CD4-positive, alpha-beta T cell (primary cell): ENCODE results near the gene ABCB11. TPM values are rescaled to one million over a fixed set of nuclear protein-coding genes. Genes with fewer than 3 reads are reported as not detected.
A peak's percentile ranks its signal among the peaks of the same experiment; 100 is the strongest.

Source experiments
- ATAC-seq: fragments of 200-7000 bp; cut with Tn5 transposase; one replicate; pipeline ENCODE4 v1.10.0; 2022; ENCODE audit warnings: mild to moderate bottlenecking; ENCODE audit not compliant: poor library complexity
- CTCF ChIA-PET: fragments of 350-600 bp; sonication (Branson Sonifier 250); formaldehyde crosslinking; loops from one replicate; lab custom pipeline; 2021; ENCODE audit warnings: antibody characterized with exemption, inconsistent platforms; lab: Charles Lee
- POLR2A ChIA-PET: fragments of 350-600 bp; sonication (Branson Sonifier 250); formaldehyde crosslinking; loops from one replicate; lab custom pipeline; 2021; ENCODE audit warnings: antibody characterized with exemption, inconsistent platforms; lab: Charles Lee
- DNase-seq, 14 experiments: peaks; one replicate each; pipeline ENCODE4 v3.0.0-alpha.2; 2013 to 2020; ENCODE audit warnings: mixed read lengths in 2 of 14
- H3K27ac ChIP-seq, 2 donors: one replicate each; pipeline versions ENCODE4 v1.5.1 to v1.7.0; 2013; ENCODE audit warnings: low read length in 2 of 2, low read depth in 1 of 2, mild to moderate bottlenecking in 1 of 2
- H3K27me3 ChIP-seq, 2 experiments: 1 replicate in 1 of 2; 2 replicates in 1 of 2; pipeline versions ENCODE4 v1.6.1 to v1.7.0; 2013; ENCODE audit warnings: low read length in 2 of 2, control low read depth in 1 of 2, mild to moderate bottlenecking in 1 of 2, moderate library complexity in 1 of 2; ENCODE audit not compliant: insufficient read depth in 2 of 2, control insufficient read depth in 1 of 2
- H3K36me3 ChIP-seq: one replicate; pipeline ENCODE4 v1.6.1; 2013; ENCODE audit warnings: low read length, control low read depth; ENCODE audit not compliant: insufficient read depth
- H3K4me1 ChIP-seq: one replicate; pipeline ENCODE4 v1.6.1; 2013; ENCODE audit warnings: low read length, control low read depth; ENCODE audit not compliant: insufficient read depth
- H3K4me3 ChIP-seq: one replicate; pipeline ENCODE4 v1.5.1; 2013; ENCODE audit warnings: mild to moderate bottlenecking, low read length, moderate library complexity
- H3K9me3 ChIP-seq, 2 experiments: 1 replicate in 1 of 2; 2 replicates in 1 of 2; pipeline versions ENCODE4 v1.6.1 to v1.7.0; 2013; ENCODE audit warnings: low read length in 2 of 2, mild to moderate bottlenecking in 2 of 2, control low read depth in 1 of 2, moderate library complexity in 1 of 2; ENCODE audit not compliant: control insufficient read depth in 1 of 2, insufficient read depth in 1 of 2
- H3K27ac Mint-ChIP-seq: one replicate; pipeline ENCODE4 v1.8.0; 2020; ENCODE audit warnings: mixed read lengths
- H3K27me3 Mint-ChIP-seq: one replicate; pipeline ENCODE4 v1.8.0; 2021; ENCODE audit warnings: mixed read lengths
- H3K36me3 Mint-ChIP-seq: one replicate; pipeline ENCODE4 v1.8.0; 2021; ENCODE audit warnings: low read depth, mixed read lengths
- H3K4me1 Mint-ChIP-seq: one replicate; pipeline ENCODE4 v1.8.0; 2021; ENCODE audit warnings: low read depth, mixed read lengths
- H3K4me3 Mint-ChIP-seq: one replicate; pipeline ENCODE4 v1.8.0; 2020; ENCODE audit warnings: mild to moderate bottlenecking, mixed read lengths
- H3K9me3 Mint-ChIP-seq: one replicate; pipeline ENCODE4 v1.8.0; 2020; ENCODE audit warnings: mixed read lengths
- intact Hi-C, 2 experiments: fragments of 100-400 bp; cut with DNase I in 1 of 2; cut with micrococcal nuclease in 1 of 2; formaldehyde crosslinking; loops; one replicate each; pipeline versions ENCODE4 v1.15.1 to v1.9.0; 2023 to 2025; cut with DNase I, micrococcal nuclease
- polyA plus RNA-seq, 2 donors: library from polyadenylated mRNA; unstranded; fragments of 120-200 nt; gene quantifications; one replicate each; pipeline ENCODE4 v1.2.1, GENCODE V29; 2013
- total RNA-seq, 174 experiments: library from RNA in 2 of 174; stranded (reverse) in 2 of 174; gene quantifications; one replicate each; pipeline ENCODE4 v1.2.3 and lab custom pipeline; 2021 to 2026
- TF ChIP-seq, protein P1 (sequence below): fragments of 200-600 bp; IDR thresholded peaks from one replicate; pipeline ENCODE4 v1.8.0; 2022; ENCODE audit warnings: antibody characterized with exemption, mild to moderate bottlenecking

Gene ABCB11
- total RNA-seq (not detected), total RNA-seq (lab: John Stamatoyannopoulos, UW) (0 to 0.23 (median 0) reads per million in 172 experiments)
- not detected for polyA plus RNA-seq (2013, experiment 1 of 2)
- polyA plus RNA-seq (2013, experiment 2 of 2), result under 0.01 TPM

DNA sequence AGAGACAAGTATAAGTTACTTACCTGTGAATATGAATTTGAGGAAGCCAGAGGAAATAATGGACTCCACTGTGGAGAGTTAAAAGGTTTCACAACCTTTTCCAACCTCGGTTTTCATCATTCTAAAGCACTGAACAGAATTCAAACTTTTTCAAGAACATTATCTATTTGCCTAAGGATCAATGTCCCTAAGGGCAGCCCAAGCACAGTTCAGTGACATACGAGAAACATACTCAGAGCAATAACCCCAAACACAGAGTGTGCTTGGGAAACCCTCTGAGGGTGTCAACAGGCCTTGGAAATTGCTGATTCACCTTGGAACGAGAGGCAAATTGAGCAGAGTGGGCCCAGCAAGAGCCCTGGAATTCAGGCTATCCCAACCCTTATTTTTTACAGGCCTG, at the start of gene ABCB11:
TSS of gene ABCB11 (minus strand) at position 123 of the 400 bp plus-strand sequence. CDS start 13,199 bp downstream, outside the sequence.
- DNase-seq (no peak), ATAC-seq (no peak)
- Histone ChIP-seq H3K27me3 (no peaks in the 10 kb centered on the region), H3K27ac (no peak within 1 kb of the TSS), H3K9me3 (no peaks in the 10 kb centered on the region), H3K36me3 (no peaks in the 10 kb centered on the region), H3K4me3 (no peak within 1 kb of the TSS), H3K4me1 (peaks cover 9% of the 10 kb centered on the region)
- TF ChIP-seq, protein P1, sequence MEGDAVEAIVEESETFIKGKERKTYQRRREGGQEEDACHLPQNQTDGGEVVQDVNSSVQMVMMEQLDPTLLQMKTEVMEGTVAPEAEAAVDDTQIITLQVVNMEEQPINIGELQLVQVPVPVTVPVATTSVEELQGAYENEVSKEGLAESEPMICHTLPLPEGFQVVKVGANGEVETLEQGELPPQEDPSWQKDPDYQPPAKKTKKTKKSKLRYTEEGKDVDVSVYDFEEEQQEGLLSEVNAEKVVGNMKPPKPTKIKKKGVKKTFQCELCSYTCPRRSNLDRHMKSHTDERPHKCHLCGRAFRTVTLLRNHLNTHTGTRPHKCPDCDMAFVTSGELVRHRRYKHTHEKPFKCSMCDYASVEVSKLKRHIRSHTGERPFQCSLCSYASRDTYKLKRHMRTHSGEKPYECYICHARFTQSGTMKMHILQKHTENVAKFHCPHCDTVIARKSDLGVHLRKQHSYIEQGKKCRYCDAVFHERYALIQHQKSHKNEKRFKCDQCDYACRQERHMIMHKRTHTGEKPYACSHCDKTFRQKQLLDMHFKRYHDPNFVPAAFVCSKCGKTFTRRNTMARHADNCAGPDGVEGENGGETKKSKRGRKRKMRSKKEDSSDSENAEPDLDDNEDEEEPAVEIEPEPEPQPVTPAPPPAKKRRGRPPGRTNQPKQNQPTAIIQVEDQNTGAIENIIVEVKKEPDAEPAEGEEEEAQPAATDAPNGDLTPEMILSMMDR, result no peak
- H3K27me3 Mint-ChIP-seq, result no peaks in the 10 kb centered on the region
- H3K27ac Mint-ChIP-seq, result no peak within 1 kb of the TSS
- H3K9me3 Mint-ChIP-seq, result peaks cover 6% of the 10 kb centered on the region
- POLR2A ChIA-PET, result interaction anchor here (0.6 kb wide), 1 partner anchor 791 kb away, joined by 3 read pairs; no protein-coding TSS in a partner anchor
- no peaks in the 10 kb centered on the region for H3K36me3 Mint-ChIP-seq
- CTCF ChIA-PET, result no interaction called here
- H3K4me1 Mint-ChIP-seq, result no peaks in the 10 kb centered on the region
- intact Hi-C loops, result no loop called here
- H3K4me3 Mint-ChIP-seq, result no peak within 1 kb of the TSS

DNA sequence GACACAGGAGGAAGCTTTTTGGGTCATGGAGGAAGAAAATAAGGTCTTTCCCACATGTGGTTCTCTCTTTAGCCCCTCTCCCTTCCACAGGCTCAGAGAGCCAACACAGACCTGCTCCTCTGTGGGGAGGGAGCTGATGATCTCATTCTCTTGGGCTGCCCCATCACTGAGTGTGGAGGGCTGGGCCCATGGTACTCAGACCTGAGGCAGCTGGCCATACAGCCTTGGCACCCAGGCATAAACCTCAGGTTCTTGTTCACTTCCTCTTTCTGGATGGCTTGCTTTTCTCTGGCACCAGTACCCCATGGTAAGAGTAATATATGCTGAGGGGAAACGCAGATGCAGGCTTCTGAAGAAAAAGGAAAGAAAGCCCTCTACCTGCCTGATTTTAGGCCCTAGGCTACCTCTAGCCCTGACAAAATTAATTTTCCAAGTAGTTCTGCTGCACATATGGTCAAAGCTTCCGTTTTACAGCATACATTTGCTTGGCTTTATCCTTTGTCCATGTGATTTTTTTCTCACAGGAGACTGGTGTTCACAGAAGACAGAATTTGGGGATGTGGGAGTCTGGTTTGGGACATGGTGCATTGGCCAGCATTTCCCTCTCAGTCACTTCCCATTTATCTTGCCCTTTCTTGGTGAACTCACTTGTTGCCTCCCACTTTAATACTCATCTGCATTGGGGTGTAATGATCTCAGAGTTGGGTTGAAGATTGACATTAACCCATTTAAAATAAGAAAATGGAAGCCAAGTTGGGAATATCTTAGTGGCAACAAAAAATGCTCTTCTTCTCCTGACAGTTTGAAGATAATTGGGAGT, 49.3 kb upstream of the ABCB11 start:
- no peaks in the 10 kb centered on the region for H3K36me3 Mint-ChIP-seq
- H3K27ac ChIP-seq, result no peak overlapping the region

DNA sequence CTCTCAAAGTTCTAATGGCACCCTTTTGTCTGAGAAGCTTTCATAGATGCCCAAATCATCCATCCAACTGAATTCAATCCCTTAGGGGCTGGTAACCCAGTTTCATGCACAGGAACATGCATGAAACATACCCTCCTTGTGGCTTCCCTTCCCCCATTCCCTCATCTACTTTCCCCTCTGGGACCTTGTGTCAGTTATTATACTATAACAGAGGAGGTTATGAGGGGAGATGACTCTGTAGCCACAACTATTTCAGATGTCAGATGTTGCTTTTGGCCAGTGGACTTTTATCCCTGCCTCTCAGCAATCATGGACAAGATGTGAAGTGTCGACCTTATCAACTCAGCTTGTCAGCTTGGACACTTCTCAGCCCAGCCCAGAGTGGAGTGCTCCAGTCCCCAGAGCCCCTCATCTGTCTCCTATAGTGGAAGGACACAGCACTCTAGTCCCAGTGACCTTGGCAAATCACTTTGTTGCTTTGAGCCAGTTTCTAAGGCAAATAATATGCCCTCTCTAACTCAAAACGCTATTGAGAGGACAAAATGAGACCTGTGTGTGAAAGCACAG, 46.6 kb upstream of the ABCB11 start:
- TF ChIP-seq, protein P1, result no peak
- Mint-ChIP-seq H3K36me3 (no peaks in the 10 kb centered on the region), H3K4me3 (no peak overlapping the region), H3K27ac (no peak overlapping the region), H3K27me3 (no peaks in the 10 kb centered on the region), H3K9me3 (no peaks in the 10 kb centered on the region), H3K4me1 (no peaks in the 10 kb centered on the region)
- POLR2A ChIA-PET, result no interaction called here
- H3K4me1 ChIP-seq, result peaks cover 7% of the 10 kb centered on the region
- CTCF ChIA-PET, result no interaction called here
- H3K9me3 ChIP-seq, result no peaks in the 10 kb centered on the region
- H3K27ac ChIP-seq, result no peak overlapping the region
- H3K36me3 ChIP-seq, result no peaks in the 10 kb centered on the region
- intact Hi-C loops, result no loop called here
- ATAC-seq (no peak), DNase-seq (no peak)
- no peak overlapping the region for H3K4me3 ChIP-seq
- H3K27me3 ChIP-seq, result no peaks in the 10 kb centered on the region

More for the DNA sequence above, 49.3 kb upstream of the ABCB11 start:
- intact Hi-C loops, result no loop called here
- Histone ChIP-seq H3K27me3 (no peaks in the 10 kb centered on the region), H3K36me3 (no peaks in the 10 kb centered on the region), H3K4me1 (peaks cover 3% of the 10 kb centered on the region), H3K9me3 (no peaks in the 10 kb centered on the region), H3K4me3 (no peak overlapping the region)
- H3K27me3 Mint-ChIP-seq, result no peaks in the 10 kb centered on the region
- H3K9me3 Mint-ChIP-seq, result no peaks in the 10 kb centered on the region
- TF ChIP-seq, protein P1, result no peak
- DNase-seq (peak in 2 of 14 experiments; percentile 30 to 45), ATAC-seq (no peak)
- H3K4me1 Mint-ChIP-seq, result no peaks in the 10 kb centered on the region
- ChIA-PET CTCF (no interaction called here), POLR2A (no interaction called here)
- H3K4me3 Mint-ChIP-seq, result no peak overlapping the region
- no peak overlapping the region for H3K27ac Mint-ChIP-seq
